ENCODE data around the gene PRDM4. TPM values are rescaled to one million over a fixed set of nuclear protein-coding genes. Genes with fewer than 3 reads are reported as not detected.
"Not testable (repeated sequence)": the region's sequence is repeated elsewhere in the genome, so short reads cannot be mapped to it uniquely, and the experiment has no call there.

PRDM4 gene
- total RNA-seq, 1 experiment from 2014 or later = 20.5 TPM

DNA sequence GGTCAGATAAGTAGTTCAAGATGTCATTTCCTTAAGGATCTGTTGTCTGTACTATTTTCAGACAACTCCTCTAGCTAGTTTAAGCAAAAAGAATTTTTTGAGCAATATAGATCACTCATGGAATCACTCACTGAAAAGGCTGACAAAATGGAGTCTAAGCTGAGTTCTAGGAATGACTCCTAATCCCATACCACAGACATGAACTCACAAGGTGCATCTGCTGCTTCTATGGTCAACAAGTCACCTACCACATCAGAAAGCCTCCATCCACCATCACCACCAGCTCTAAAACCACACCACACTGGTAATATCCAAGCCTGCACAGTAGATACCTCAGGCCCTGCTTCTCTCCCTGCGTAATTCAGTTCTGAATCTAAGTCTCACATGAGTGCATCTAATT lies 42.3 kb downstream of the PRDM4 start (continued):
- TF ChIP-seq, protein P1, sequence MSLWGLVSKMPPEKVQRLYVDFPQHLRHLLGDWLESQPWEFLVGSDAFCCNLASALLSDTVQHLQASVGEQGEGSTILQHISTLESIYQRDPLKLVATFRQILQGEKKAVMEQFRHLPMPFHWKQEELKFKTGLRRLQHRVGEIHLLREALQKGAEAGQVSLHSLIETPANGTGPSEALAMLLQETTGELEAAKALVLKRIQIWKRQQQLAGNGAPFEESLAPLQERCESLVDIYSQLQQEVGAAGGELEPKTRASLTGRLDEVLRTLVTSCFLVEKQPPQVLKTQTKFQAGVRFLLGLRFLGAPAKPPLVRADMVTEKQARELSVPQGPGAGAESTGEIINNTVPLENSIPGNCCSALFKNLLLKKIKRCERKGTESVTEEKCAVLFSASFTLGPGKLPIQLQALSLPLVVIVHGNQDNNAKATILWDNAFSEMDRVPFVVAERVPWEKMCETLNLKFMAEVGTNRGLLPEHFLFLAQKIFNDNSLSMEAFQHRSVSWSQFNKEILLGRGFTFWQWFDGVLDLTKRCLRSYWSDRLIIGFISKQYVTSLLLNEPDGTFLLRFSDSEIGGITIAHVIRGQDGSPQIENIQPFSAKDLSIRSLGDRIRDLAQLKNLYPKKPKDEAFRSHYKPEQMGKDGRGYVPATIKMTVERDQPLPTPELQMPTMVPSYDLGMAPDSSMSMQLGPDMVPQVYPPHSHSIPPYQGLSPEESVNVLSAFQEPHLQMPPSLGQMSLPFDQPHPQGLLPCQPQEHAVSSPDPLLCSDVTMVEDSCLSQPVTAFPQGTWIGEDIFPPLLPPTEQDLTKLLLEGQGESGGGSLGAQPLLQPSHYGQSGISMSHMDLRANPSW (CRISPR knock-in tag; conservative IDR thresholded peaks at IDR 0.05; ENCODE audit: low read depth) = no peak
- TF ChIP-seq GTF2I (CRISPR knock-in tag; conservative IDR thresholded peaks at IDR 0.05) (no peak), HMGA2 (CRISPR knock-in tag; IDR thresholded peaks at IDR 0.05) (no peak), ETV6 (CRISPR knock-in tag; IDR thresholded peaks at IDR 0.05) (no peak), NFYB (CRISPR knock-in tag; conservative IDR thresholded peaks at IDR 0.05; ENCODE audit: low read depth) (no peak), TCF7 (CRISPR knock-in tag; IDR thresholded peaks at IDR 0.05; ENCODE audit: low read depth) (no peak), FOXJ3 (CRISPR knock-in tag; IDR thresholded peaks at IDR 0.05; ENCODE audit: borderline replicate concordance) (no peak)
- TF ChIP-seq, protein P2, sequence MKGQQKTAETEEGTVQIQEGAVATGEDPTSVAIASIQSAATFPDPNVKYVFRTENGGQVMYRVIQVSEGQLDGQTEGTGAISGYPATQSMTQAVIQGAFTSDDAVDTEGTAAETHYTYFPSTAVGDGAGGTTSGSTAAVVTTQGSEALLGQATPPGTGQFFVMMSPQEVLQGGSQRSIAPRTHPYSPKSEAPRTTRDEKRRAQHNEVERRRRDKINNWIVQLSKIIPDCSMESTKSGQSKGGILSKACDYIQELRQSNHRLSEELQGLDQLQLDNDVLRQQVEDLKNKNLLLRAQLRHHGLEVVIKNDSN (CRISPR knock-in tag; IDR thresholded peaks at IDR 0.05) = no peak
- TF ChIP-seq, protein P3, sequence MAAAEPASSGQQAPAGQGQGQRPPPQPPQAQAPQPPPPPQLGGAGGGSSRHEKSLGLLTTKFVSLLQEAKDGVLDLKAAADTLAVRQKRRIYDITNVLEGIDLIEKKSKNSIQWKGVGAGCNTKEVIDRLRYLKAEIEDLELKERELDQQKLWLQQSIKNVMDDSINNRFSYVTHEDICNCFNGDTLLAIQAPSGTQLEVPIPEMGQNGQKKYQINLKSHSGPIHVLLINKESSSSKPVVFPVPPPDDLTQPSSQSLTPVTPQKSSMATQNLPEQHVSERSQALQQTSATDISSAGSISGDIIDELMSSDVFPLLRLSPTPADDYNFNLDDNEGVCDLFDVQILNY (CRISPR knock-in tag; IDR thresholded peaks at IDR 0.05) = no peak
- TF ChIP-seq, protein P4, sequence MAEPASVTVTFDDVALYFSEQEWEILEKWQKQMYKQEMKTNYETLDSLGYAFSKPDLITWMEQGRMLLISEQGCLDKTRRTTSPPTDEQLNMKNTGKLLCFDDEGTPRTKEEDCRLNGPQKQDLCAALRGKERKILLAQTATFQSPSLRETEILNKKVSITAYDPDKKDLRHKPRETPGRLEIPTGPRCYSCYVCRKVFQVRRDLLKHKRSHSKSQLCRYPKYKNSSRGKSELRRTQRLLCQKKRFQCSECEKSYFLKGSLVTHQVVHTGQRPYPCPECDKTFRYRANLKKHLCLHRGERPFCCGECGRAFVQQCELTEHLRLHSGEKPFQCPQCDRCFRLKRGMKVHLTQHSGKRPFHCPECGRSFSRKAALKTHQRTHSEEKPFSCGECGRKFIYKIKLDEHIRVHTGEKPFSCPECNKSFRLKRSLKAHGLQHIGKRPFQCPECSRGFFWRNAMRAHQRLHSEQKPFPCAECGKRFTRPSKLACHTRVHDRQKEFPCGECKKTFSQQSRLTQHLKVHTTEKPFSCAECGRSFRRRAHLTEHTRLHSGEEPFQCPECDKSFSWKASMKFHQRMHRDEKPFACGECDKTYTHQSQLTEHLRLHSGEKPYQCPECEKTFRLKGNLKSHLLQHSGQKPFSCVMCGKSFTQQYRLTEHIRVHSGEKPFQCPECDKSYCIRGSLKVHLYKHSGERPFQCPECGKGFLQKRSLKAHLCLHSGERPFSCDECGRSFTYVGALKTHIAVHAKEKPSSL (CRISPR knock-in tag; conservative IDR thresholded peaks at IDR 0.05) = no peak
- TF ChIP-seq, protein P5, sequence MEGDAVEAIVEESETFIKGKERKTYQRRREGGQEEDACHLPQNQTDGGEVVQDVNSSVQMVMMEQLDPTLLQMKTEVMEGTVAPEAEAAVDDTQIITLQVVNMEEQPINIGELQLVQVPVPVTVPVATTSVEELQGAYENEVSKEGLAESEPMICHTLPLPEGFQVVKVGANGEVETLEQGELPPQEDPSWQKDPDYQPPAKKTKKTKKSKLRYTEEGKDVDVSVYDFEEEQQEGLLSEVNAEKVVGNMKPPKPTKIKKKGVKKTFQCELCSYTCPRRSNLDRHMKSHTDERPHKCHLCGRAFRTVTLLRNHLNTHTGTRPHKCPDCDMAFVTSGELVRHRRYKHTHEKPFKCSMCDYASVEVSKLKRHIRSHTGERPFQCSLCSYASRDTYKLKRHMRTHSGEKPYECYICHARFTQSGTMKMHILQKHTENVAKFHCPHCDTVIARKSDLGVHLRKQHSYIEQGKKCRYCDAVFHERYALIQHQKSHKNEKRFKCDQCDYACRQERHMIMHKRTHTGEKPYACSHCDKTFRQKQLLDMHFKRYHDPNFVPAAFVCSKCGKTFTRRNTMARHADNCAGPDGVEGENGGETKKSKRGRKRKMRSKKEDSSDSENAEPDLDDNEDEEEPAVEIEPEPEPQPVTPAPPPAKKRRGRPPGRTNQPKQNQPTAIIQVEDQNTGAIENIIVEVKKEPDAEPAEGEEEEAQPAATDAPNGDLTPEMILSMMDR (IDR thresholded peaks at IDR 0.05) = no peak
- TF ChIP-seq, protein P6, sequence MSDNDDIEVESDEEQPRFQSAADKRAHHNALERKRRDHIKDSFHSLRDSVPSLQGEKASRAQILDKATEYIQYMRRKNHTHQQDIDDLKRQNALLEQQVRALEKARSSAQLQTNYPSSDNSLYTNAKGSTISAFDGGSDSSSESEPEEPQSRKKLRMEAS (CRISPR knock-in tag; IDR thresholded peaks at IDR 0.05) = no peak

DNA sequence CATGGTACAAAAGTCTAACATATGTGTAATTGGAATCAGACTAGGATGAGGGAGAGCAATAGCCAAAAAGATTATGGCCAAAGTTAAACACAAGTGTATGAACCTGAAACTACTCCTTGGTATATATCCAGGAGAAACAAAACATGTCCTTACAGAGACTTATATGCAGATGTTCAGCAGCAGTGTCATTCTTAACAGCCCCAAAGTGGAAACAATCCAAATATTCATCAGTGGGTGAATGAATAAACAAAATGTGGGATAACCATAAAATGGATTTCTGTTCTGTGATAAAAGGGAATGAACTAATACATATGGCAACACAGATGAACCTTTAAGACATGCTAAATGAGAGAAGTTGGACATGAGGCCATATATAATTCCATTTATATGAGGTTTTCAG lies 45.2 kb downstream of the PRDM4 start:
- Mint-ChIP-seq H3K4me1 (no peaks in the 10 kb centered on the region), H3K36me3 (peaks cover 27% of the 10 kb centered on the region), H3K27ac (no peak overlapping the region), H3K9me3 (peaks cover under 1% of the 10 kb centered on the region), H3K27me3 (ENCODE audit: low read depth) (no peaks in the 10 kb centered on the region), H3K4me3 (no peak overlapping the region)
- DNase-seq (ENCODE audit: low spot score) (no peak), ATAC-seq (no peak)
- ChIA-PET CTCF (no interaction called here), POLR2A (no interaction called here)
- TF ChIP-seq SP1 (CRISPR knock-in tag; conservative IDR thresholded peaks at IDR 0.05) = no peak
- TF ChIP-seq ZNF416 (CRISPR knock-in tag; IDR thresholded peaks at IDR 0.05) = no peak
- no peak for TF ChIP-seq NR3C1 (CRISPR knock-in tag; conservative IDR thresholded peaks at IDR 0.05; ENCODE audit: low read depth)
- no peak for TF ChIP-seq SMAD4 (CRISPR knock-in tag; IDR thresholded peaks at IDR 0.05)
- TF ChIP-seq, protein P7, sequence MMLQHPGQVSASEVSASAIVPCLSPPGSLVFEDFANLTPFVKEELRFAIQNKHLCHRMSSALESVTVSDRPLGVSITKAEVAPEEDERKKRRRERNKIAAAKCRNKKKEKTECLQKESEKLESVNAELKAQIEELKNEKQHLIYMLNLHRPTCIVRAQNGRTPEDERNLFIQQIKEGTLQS (CRISPR knock-in tag; conservative IDR thresholded peaks at IDR 0.05) = no peak
- no peak for TF ChIP-seq ZNF219 (CRISPR knock-in tag; IDR thresholded peaks at IDR 0.05; ENCODE audit: borderline replicate concordance)

DNA sequence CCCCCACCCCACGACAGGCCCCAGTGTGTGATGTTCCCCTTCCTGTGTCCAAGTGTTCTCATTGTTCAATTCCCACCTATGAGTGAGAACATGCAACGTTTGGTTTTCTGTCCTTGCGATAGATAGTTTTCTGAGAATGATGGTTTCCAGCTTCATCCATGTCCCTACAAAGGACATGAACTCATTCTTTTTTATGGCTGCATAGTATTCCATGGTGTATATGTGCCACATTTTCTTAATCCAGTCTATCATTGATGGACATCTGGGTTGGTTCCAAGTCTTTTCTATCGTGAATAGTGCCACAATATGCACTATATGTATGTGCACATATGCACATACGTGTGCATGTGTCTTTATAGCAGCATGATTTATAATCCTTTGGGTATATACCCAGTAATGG lies 55.4 kb downstream of the PRDM4 start:
- H3K9me3 Mint-ChIP-seq = peaks cover 11% of the 10 kb centered on the region
- H3K4me1 Mint-ChIP-seq; POLR2A ChIA-PET; H3K27ac Mint-ChIP-seq; H3K27me3 Mint-ChIP-seq (ENCODE audit: low read depth); ATAC-seq; DNase-seq (ENCODE audit: low spot score); H3K4me3 Mint-ChIP-seq; CTCF ChIA-PET: not testable (repeated sequence)
- peaks cover 87% of the 10 kb centered on the region for H3K36me3 Mint-ChIP-seq
